ENCODE data around the gene C17orf113.
A peak's percentile ranks its signal among the peaks of the same experiment; 100 is the strongest.
"Not testable (repeated sequence)": the region's sequence is repeated elsewhere in the genome, so short reads cannot be mapped to it uniquely, and the experiment has no call there.

Gene C17orf113

GRCh38 chr17:42041619-42042018 lies 8.8 kb downstream of the C17orf113 start:
- no peak for DNase-seq (ENCODE audit: low read depth)

GRCh38 chr17:42040818-42041217 lies 9.6 kb downstream of the C17orf113 start:
- DNase-seq (ENCODE audit: low read depth), result no peak

- DNase-seq (ENCODE audit: low read depth), result no peak
Measured at GRCh38 chr17:42039794-42040763, 10.3 kb downstream of the C17orf113 start.

- DNase-seq (ENCODE audit: low read depth), result no peak
Measured at GRCh38 chr17:42038221-42038973, 12.0 kb downstream of the C17orf113 start.

- no peak for DNase-seq (ENCODE audit: low read depth)
Measured at GRCh38 chr17:42034059-42034458, 16.3 kb downstream of the C17orf113 start.

GRCh38 chr17:42031584-42031983 lies 18.8 kb downstream of the C17orf113 start:
- no peak for DNase-seq (ENCODE audit: low read depth)

- no peak for DNase-seq (ENCODE audit: low read depth)
Measured at GRCh38 chr17:42028791-42029127, 21.6 kb downstream of the C17orf113 start.

- no peak for DNase-seq (ENCODE audit: low read depth)
Measured at GRCh38 chr17:42027961-42028790, 22.2 kb downstream of the C17orf113 start.

- no peak for DNase-seq (ENCODE audit: low read depth)
Measured at GRCh38 chr17:42027590-42027889, 22.9 kb downstream of the C17orf113 start.

- no peak for DNase-seq (ENCODE audit: low read depth)
Measured at GRCh38 chr17:42026857-42027589, 23.4 kb downstream of the C17orf113 start.

- DNase-seq (ENCODE audit: low read depth), result no peak
Measured at GRCh38 chr17:42025936-42026335, 24.5 kb downstream of the C17orf113 start.

- DNase-seq (ENCODE audit: low read depth), result no peak
Measured at GRCh38 chr17:42025191-42025579, 25.2 kb downstream of the C17orf113 start.

- no peak for DNase-seq (ENCODE audit: low read depth)
Measured at GRCh38 chr17:42023524-42024349, 26.7 kb downstream of the C17orf113 start.

GRCh38 chr17:42020845-42021244 lies 29.6 kb downstream of the C17orf113 start:
- DNase-seq (ENCODE audit: low read depth), result not testable (repeated sequence)

GRCh38 chr17:42019509-42020404 lies 30.6 kb downstream of the C17orf113 start, which contains the start of gene NKIRAS2:
TSS of gene NKIRAS2 (plus strand) at chr17:42020090. CDS start at chr17:42021578, 1,488 bp downstream.
- peak; percentile 81 for DNase-seq (ENCODE audit: low read depth)

- DNase-seq (ENCODE audit: low read depth), result no peak
Measured at GRCh38 chr17:42018988-42019387, 31.4 kb downstream of the C17orf113 start.

- DNase-seq (ENCODE audit: low read depth), result no peak
Measured at GRCh38 chr17:42018339-42018738, 32.1 kb downstream of the C17orf113 start.

- no peak for DNase-seq (ENCODE audit: low read depth)
Measured at GRCh38 chr17:42017866-42018200, 32.6 kb downstream of the C17orf113 start.

GRCh38 chr17:42016941-42017865 lies 33.2 kb downstream of the C17orf113 start, which contains the start of gene DNAJC7:
TSS of gene DNAJC7 (minus strand) at chr17:42017439. CDS start at chr17:42017416, 23 bp downstream.
- DNase-seq (ENCODE audit: low read depth), result peak; percentile 83
